H1 (cell line): ENCODE results near the gene SGSH. TPM values are rescaled to one million over a fixed set of nuclear protein-coding genes. Genes with fewer than 3 reads are reported as not detected.

Source experiments
- CHD7 ChIP-seq: fragments of 300-600 bp; sonication (generic); IDR thresholded peaks from 2 replicates; pipeline ENCODE4 v1.7.1; 2012; ENCODE audit warnings: low read length, moderate library complexity, mild to moderate bottlenecking, inconsistent platforms; ENCODE audit not compliant: insufficient replicate concordance
- GTF2F1 ChIP-seq: IDR thresholded peaks from 2 replicates; pipeline ENCODE4 v1.6.1; 2012; ENCODE audit warnings: low read depth, low read length, improper control_type of control experiment, borderline replicate concordance
- SUZ12 ChIP-seq: fragments of 200-600 bp; sonication (generic); IDR thresholded peaks from 2 replicates; pipeline ENCODE4 v1.6.1; 2012; ENCODE audit warnings: mild to moderate bottlenecking, inconsistent platforms, low read length, moderate library complexity, mixed read lengths
- polyA plus RNA-seq, 7 experiments: library from polyadenylated mRNA; depleted of rRNA in 3 of 7; stranded (reverse) in 5 of 7; unstranded in 2 of 7; fragments of >200 nt in 5 of 7; fragments of 200-250 nt in 2 of 7; gene quantifications; 1 replicate in 5 of 7; 2 replicates in 1 of 7; 4 replicates in 1 of 7; pipeline versions ENCODE4 v1.2.1 to v1.2.3, GENCODE V29; 2011 to 2013; ENCODE audit warnings: missing spikeins in 2 of 7, mixed read lengths in 2 of 7
- total RNA-seq: library from RNA; stranded (reverse); fragmentation: NEBNext Ultra II Directional; extraction: Animal tissue kit (Norgen Biotek cat#: 25700); gene quantifications from 2 replicates; pipeline ENCODE4 v1.2.1, GENCODE V29; 2021

Gene SGSH
- total and polyA plus RNA-seq, 2 of the 8 experiments (the other 6 are each of a cell fraction or from before 2014, with no cell fraction given) = 18.0 to 19.6 TPM

GRCh38 chr17:80168371-80168770 is 51.8 kb downstream of the SGSH start (continued):
- TF ChIP-seq CHD7 (no peak), SUZ12 (no peak), GTF2F1 (no peak)
